ENCODE results near the gene PPIF.

The PPIF gene

DNA sequence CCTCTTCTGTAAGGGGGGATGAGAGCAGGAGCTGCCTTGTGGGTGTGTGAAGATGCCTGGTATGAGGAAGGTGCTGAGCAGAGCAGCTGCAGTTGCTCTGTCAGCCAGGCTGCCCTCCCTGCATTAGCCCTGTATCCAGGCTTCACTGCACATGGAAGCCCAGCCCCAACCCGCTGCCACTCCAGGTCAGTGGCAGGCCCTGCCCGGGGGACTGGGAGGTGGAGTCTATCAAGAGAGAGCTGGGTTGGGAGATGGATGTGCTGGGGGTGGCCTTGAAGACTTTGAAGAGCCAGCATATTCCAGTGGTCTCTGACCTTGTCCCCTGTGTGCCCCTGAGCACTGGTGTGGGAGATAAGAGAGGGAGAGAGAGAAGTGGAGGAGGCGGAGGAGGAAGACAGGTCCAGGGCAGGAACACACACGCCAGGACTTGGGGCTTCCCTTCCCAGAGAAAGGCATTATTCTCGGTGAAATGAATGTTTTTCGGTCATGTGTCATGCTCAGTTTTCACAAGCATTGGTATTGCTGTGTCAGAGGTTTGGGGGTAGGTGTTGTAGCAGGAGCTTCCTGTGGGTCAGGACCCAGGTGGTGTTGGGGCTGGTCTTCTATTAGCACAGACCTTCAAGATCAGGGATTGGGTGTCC is 2.6 kb downstream of the PPIF start:
- DNase-seq = no peak

DNA sequence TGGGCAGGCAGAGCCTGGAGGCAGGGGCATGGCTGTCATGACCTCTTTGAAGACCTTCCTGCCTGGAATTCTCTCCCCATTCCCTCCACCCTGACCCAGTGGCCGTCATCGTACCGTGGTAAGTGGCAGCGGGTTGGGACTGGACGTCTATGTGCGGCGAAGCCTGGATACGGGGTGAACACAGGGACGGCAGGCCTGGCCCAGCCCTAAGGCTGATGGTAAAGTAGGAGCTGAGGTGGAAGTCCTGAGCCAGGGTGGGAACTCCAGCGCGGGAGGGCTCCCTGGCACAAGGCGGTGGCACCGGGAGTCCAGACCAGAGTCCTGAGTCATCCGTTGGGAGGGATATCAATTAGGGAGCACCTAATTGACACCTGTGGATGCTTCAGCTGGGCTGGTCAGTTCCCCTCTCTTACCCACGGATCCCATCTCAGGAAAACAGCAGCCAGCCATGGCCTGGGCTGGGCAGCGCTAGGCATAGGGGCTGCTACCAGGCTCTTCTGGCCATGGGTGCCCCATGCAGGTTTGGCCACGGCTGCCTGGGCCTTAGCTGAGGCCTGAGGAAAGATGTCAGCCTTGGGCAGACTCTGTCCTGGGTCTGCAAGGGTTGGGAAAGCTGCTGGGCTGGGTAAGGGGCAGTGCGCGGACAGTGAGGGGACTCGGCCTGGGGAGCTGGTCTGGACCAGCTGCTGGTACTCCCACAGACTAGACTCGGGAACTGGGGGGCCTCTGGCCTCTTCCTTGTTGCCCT is 3.3 kb downstream of the PPIF start:
- DNase-seq = no peak

- DNase-seq = no peak
Measured at GRCh38 chr10:79351332-79351731, 4.1 kb downstream of the PPIF start.

DNA sequence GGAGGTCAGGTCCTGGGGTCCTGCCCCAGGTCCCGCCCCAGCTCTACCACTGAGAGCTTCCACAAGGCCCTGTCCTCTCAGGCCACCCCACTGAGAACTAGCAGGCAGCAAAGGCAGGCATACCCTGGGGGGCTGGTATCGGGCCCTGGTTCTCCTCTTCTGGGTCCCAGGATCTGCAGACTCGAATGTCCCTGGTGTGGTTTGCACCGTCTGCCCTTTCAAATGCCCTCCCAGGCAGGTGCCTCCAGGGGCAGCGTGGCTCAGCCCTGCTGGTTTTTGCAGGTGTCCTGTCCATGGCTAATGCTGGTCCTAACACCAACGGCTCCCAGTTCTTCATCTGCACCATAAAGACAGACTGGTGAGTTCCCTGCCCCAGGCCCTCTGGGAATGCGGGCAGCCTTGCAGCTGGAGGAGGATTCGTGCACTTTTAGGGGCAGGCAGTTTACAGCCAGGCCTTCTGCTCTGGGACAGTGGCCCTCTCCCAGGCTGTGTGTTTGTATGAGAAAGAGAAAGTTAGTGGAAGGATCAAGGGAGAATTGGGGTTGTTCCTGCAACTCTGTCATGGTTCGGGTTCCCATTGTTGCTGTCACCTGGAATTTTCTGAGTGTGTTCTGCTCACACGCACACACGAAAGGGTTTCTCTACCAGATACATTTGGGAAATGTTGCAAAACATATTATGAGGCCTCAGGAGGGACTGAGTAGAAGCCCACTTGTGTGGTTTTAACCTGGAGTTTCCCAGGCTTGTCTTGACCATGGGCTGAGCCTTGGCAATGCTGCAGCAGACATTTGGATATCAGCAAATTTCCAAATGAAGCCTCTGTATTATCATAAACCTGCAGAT is 5.0 kb downstream of the PPIF start:
- no peak for DNase-seq

GRCh38 chr10:79353000-79353406 is 5.7 kb downstream of the PPIF start:
- DNase-seq = no peak

GRCh38 chr10:79353726-79354125 is 6.5 kb downstream of the PPIF start:
- no peak for DNase-seq

DNA sequence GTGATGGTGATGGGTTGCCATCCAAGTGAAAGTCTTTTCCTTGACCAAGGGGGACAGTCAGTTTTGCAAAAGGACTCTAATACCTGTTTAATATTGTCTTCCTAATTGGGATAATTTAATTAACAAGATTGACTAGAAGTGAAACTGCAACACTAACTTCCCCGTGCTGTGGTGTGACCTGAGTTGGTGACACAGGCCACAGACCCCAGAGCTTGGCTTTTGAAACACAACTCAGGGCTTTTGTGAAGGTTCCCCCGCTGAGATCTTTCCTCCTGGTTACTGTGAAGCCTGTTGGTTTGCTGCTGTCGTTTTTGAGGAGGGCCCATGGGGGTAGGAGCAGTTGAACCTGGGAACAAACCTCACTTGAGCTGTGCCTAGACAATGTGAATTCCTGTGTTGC is 6.9 kb downstream of the PPIF start:
- DNase-seq = no peak

DNA sequence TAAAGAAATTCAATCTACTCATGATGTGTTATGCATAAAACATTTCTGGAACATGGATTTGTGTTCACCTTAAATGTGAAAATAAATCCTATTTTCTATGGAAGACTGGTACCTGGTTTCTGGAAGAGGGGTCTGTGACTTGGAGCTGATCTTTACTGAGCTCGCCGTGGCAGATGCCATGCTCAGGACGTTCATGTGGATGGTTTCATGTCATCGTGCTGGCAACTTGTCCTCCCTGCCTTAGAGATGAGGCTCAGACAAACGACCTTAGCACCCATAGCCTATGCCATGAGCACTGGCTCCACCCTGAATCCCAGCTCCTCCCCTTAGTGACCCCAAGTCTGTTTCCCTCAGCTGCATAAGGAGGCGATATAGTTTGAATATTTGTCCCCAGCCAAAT is 7.3 kb downstream of the PPIF start:
- no peak for DNase-seq

- DNase-seq = no peak
Measured at GRCh38 chr10:79355420-79356017, 8.2 kb downstream of the PPIF start.

DNA sequence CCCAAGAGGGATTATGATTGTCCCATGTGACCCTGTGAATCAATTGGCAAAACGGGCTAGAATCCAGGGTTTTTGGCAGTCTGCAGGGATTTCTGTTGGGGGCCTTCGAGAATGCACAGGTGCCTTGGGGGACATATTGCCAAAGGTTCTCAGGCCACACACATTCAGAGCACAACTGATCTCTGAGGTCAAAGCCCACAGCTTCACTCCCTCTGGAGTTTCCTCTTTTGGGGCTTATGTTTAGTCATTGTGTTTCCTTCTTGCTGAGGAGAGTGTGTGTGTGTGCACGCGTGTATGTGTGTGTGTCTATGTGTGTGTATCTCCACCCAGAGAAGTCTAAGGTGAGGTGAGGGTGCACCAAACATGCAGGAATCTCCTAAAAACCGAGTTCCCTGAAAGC is 8.8 kb downstream of the PPIF start:
- DNase-seq = peak; percentile 39

GRCh38 chr10:79357180-79357579 is 9.9 kb downstream of the PPIF start:
- no peak for DNase-seq

DNA sequence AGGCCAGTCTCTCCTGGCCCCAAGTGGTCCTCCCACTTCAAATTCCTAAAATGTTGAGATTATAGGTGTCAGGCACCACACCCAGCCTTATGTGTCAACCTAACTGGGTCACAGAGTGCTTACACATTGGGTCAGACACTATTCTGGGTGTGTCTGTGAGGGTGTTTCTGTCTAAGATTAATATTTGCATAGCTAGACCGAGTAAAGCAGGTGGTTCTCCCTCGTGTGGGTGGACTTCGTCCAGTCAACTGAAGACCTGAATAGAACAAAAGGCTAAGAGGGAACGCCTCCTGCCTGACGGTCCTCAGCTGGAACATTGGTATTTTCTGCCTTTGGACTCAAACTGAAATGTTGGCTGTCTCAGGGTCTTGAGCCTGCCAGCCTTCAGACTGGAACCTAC is 11.5 kb downstream of the PPIF start:
- no peak for DNase-seq

GRCh38 chr10:79359816-79360498 is 12.7 kb downstream of the PPIF start:
- DNase-seq = no peak

DNA sequence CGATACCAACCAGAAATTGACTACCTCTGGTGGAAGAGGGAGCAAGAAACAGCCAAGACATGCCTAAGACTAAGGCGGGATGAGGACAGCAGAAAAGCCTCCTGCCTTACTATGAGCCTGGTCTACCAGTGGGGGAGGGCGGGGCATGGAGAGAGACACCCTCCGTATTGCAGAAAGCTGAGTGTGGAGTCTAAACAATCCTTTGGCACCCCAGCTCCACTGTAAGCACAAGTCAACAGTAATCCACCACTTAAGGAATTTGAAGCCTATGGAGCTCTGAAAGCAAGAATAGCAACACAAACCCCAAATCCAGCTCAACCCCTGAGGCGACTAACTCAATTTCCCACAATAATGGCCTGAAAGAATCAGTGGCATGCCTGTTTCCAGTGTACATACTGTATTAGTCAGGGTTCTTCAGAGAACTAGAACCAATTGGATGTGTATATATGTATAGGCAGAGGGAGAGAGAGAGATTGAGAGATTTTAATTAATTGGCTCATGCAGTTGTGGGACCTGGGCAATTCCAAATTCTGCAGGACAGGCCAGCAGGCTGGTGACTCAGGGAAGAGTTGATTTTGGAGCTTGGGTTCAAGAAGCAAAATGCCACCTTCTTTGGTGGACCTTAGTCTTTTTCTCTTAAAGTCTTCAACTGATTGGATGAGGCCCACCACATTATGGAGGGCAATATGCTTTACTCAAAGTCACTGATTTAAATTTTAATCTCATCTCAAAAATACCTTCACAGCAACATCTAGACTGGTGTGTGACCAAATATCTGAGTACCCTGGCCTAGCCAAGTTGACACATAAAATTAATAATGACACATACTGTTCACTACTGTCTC is 13.5 kb downstream of the PPIF start:
- no peak for DNase-seq

GRCh38 chr10:79361726-79362397 is 14.6 kb downstream of the PPIF start:
- DNase-seq = no peak

- DNase-seq = no peak
Measured at GRCh38 chr10:79367426-79368189, 20.3 kb downstream of the PPIF start.

- DNase-seq = no peak
Measured at GRCh38 chr10:79372871-79373270, 25.6 kb downstream of the PPIF start.

DNA sequence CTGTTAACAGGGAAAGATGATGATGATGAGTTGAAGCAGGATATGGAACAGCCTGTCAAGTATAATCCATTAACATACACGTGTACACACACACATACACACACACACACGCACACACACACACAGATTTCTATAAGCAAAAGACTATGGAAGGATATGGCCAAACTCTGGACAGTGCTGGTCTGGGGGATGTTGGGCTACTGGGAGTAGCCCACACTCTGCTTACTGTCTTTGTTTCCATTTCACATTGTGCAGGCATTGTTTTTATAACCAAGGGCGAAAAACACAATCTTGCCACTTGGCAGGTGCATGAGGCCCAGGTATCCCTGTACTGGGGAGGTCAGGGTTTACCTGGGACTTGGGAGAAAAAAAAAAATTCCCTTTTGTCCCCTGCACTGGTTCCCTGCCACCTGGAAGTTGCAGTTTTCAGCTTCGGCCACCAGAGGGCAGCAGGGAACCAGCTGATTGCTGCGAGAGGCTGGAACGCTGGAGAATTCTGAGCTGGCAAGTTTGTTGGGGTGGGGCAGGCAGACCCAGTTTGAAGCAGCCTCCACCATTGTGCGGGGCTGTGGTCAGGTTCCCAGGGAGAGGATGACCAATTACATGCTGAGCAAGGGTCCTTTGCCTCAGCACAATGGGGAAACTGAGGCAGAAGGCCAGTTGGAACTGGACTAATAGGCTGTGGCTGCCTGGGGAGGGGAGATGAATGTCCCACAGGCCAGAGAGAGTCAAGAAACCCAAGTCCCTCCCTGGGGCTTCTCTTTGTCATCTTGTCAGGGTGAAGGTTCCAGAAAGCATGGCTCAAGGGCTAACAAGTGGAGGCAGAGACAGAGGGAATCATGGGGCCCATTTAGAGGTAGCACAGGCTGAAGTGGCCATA is 27.3 kb downstream of the PPIF start:
- peak; percentile 73 for DNase-seq

DNA sequence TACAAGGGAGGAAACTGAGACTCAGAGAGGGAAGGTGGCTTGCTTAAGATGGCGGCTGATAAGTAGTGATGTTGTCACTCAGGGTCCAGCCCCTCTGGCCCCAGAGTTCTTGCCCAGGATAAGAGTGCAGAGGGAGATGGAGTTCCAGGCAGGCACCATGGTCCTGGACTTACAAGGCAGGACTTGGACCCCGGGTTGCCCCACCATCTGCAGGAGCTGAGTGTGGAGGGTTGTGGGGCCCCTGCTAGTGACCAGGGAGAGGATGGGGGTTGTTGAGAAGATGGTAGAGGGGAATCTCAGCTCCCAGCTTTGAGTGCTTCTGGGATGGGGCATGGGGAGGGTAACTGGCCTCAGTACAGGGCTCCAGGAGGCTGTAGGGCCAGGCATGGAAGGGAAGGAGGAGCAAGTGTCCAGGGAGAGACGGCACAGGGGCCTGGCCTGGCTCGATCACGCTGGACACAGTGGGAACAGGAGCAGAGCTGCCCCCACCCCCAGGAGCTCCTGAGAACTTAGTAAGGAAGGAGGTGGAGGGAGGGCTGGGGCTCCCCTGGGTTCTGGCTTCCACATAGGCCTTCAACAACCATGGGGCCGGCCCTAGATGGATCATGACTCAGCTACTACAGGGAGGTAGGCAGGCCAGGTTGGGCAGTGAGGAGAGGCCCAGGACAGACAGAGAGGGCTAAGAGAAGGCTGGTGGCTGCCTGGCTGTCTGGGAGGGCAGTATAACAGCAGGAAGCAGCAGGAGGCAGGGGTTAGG is 28.2 kb downstream of the PPIF start:
- DNase-seq = no peak

All from activated CD4-positive, alpha-beta T cell treated with anti-CD3 and anti-CD28 coated beads, Interleukin-2, amount 50 U/mL, for 16 hours (primary cell).